DND-41 (cell line): ENCODE data around the gene TCF21.

Experiments
- ATAC-seq: fragments of 200-7000 bp; cut with Tn5 transposase; 3 replicates; pipeline ENCODE4 v1.9.1; 2021; ENCODE audit warnings: low read depth; ENCODE audit not compliant: insufficient read depth
- DNase-seq: peaks from one replicate; pipeline ENCODE4 v3.0.0-alpha.2; 2020
- H2AFZ ChIP-seq: 2 replicates; pipeline ENCODE4 v1.6.0; 2012; ENCODE audit warnings: low read depth, low read length
- H3K27ac ChIP-seq: 2 replicates; pipeline ENCODE4 v1.5.1; 2012; ENCODE audit warnings: low read length, inconsistent platforms
- H3K27me3 ChIP-seq: fragments of 200-600 bp; sonication (generic); 2 replicates; pipeline ENCODE4 v1.6.0; 2012; ENCODE audit warnings: low read length, mild to moderate bottlenecking, inconsistent platforms; ENCODE audit not compliant: insufficient read depth, poor library complexity
- H3K36me3 ChIP-seq: 2 replicates; pipeline ENCODE4 v1.5.1; 2012; ENCODE audit warnings: low read length, inconsistent platforms; ENCODE audit not compliant: insufficient read depth
- H3K4me1 ChIP-seq: 2 replicates; pipeline ENCODE4 v1.5.1; 2012; ENCODE audit warnings: mild to moderate bottlenecking, low read length; ENCODE audit not compliant: insufficient read depth
- H3K4me2 ChIP-seq: 2 replicates; pipeline ENCODE4 v1.6.0; 2012; ENCODE audit warnings: mild to moderate bottlenecking, moderate library complexity, low read length, inconsistent platforms; ENCODE audit not compliant: insufficient read depth
- H3K4me3 ChIP-seq, 2 experiments: fragments of 200-600 bp in 1 of 2; shearing (Covaris generic) in 1 of 2; 2 replicates each; pipeline ENCODE4 v1.5.1; 2012 to 2016; ENCODE audit warnings: inconsistent platforms in 2 of 2, low read length in 2 of 2, mild to moderate bottlenecking in 2 of 2, low read depth in 1 of 2, moderate library complexity in 1 of 2
- H3K79me2 ChIP-seq: 2 replicates; pipeline ENCODE4 v1.6.0; 2012; ENCODE audit warnings: low read length, inconsistent platforms; ENCODE audit not compliant: insufficient read depth
- H3K9ac ChIP-seq: 2 replicates; pipeline ENCODE4 v1.6.0; 2012; ENCODE audit warnings: low read depth, mild to moderate bottlenecking, inconsistent platforms, low read length, moderate library complexity
- H3K9me3 ChIP-seq: 2 replicates; pipeline ENCODE4 v1.5.1; 2012; ENCODE audit warnings: low read length, moderate library complexity, mild to moderate bottlenecking, inconsistent platforms; ENCODE audit not compliant: insufficient read depth, severe bottlenecking
- H4K20me1 ChIP-seq: 2 replicates; pipeline ENCODE4 v1.6.0; 2012; ENCODE audit warnings: low read length; ENCODE audit not compliant: insufficient read depth
- EZH2 ChIP-seq: IDR thresholded peaks from 3 replicates; pipeline ENCODE4 v1.6.1; 2012; ENCODE audit warnings: borderline replicate concordance, low read depth, mild to moderate bottlenecking, moderate library complexity, low read length, inconsistent platforms; ENCODE audit not compliant: severe bottlenecking
- TF ChIP-seq, protein P1 (sequence below): IDR thresholded peaks from 2 replicates; pipeline ENCODE4 v1.5.1; 2012; ENCODE audit warnings: borderline replicate concordance, low read length, moderate library complexity, mild to moderate bottlenecking; ENCODE audit not compliant: poor library complexity, severe bottlenecking; ENCODE audit errors: extremely low read depth

The TCF21 gene

DNA sequence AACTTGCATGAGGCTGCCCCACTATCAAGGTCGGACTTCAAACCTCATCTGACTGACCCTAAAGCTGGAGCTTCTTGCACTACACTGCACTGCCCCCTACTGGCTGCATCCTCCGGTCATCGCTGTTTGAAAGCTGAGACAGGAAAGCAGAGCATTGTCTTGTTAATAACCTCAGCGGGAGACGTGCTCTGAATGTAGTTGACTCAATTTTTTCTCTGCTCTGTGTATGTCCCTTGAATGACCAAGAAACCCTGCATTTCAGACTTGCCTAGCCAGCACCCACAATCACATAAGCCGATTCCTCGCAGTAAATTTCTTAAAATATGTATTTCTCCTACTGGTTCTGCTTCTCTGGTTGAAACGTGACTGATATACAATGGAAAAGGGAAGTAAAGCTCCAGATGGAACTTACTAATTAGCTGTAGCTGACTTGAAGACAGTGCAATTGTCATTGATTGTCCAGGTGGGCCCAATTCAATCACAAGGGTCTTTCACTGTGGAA, 27.8 kb downstream of the TCF21 start:
- no peaks in the 10 kb centered on the region for H3K9me3 ChIP-seq
- no peak overlapping the region for H3K4me3 ChIP-seq
- DNase-seq (peak; percentile 63), ATAC-seq (peak; percentile 67)
- H3K9ac ChIP-seq, result no peak overlapping the region
- H4K20me1 ChIP-seq, result no peaks in the 10 kb centered on the region
- H2AFZ ChIP-seq, result no peak overlapping the region
- no peak overlapping the region for H3K27ac ChIP-seq
- TF ChIP-seq, protein P1, sequence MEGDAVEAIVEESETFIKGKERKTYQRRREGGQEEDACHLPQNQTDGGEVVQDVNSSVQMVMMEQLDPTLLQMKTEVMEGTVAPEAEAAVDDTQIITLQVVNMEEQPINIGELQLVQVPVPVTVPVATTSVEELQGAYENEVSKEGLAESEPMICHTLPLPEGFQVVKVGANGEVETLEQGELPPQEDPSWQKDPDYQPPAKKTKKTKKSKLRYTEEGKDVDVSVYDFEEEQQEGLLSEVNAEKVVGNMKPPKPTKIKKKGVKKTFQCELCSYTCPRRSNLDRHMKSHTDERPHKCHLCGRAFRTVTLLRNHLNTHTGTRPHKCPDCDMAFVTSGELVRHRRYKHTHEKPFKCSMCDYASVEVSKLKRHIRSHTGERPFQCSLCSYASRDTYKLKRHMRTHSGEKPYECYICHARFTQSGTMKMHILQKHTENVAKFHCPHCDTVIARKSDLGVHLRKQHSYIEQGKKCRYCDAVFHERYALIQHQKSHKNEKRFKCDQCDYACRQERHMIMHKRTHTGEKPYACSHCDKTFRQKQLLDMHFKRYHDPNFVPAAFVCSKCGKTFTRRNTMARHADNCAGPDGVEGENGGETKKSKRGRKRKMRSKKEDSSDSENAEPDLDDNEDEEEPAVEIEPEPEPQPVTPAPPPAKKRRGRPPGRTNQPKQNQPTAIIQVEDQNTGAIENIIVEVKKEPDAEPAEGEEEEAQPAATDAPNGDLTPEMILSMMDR, result peak; percentile 91
- no peak for TF ChIP-seq EZH2
- peaks cover 6% of the 10 kb centered on the region for H3K27me3 ChIP-seq
- no peaks in the 10 kb centered on the region for H3K36me3 ChIP-seq
- no peaks in the 10 kb centered on the region for H3K79me2 ChIP-seq
- H3K4me1 ChIP-seq, result no peaks in the 10 kb centered on the region
- no peak overlapping the region for H3K4me2 ChIP-seq

DNA sequence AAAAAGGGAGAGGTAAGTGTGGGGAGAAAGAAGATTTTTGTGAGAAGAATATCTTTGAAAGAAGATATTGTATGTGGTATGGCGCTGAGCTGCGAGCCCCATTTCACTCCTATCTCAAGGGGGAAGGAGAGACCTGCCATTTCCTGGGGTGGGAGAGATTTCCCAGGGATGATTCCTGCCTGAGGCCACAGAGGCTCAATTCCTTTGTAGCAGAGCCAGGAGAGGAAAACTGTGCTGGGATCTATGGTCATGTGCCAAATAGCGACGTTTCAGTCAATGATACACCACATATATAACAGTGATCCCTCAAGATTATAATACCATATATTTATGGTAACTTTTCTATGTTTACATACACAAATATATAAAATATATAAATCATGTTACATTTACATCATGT, 28.9 kb downstream of the TCF21 start:
- Histone ChIP-seq H3K36me3 (no peaks in the 10 kb centered on the region), H3K4me3 (no peak overlapping the region), H3K4me1 (no peaks in the 10 kb centered on the region), H3K27ac (no peak overlapping the region), H3K27me3 (peaks cover 3% of the 10 kb centered on the region), H3K9me3 (no peaks in the 10 kb centered on the region), H4K20me1 (no peaks in the 10 kb centered on the region), H2AFZ (no peak overlapping the region), H3K79me2 (no peaks in the 10 kb centered on the region), H3K4me2 (no peak overlapping the region), H3K9ac (no peak overlapping the region)
- DNase-seq (no peak), ATAC-seq (no peak)
- TF ChIP-seq, protein P1, result no peak
- no peak for TF ChIP-seq EZH2

DNA sequence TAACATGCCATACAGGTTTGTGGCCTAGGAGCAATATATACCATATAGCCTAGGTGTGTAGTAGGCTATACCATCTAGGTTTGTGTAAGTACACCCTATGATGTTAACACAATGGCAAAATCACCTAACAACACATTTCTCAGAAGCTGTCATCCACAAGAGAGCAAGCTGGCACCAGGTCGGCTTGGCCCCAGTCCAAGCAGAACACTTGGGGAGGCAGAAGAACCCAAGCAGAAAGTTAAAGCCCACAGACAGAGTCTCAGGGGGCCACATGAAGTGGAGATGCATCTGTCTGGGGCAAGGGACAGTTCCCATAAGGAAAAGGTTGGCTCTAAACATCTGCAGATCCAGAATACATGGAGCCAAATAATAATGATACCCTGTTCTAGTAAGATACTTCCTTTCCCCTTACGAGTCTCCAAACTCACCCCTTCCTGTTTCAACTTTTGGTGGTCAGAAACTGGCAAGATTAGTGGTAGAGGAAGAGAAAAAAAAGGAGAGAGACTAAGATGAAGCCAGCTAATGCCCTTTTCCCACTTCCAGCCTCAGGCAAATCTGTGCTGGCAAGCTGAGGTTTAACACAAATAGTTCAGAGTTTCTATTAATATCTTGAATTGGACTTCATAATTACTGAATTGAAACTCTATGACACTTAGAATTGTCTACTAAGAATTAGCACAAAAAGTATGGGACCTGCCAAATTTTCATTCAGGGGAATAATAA, 29.5 kb downstream of the TCF21 start:
- no peak overlapping the region for H3K4me2 ChIP-seq
- H3K9ac ChIP-seq, result no peak overlapping the region
- no peak overlapping the region for H2AFZ ChIP-seq
- TF ChIP-seq, protein P1, result no peak
- TF ChIP-seq EZH2, result no peak
- H3K9me3 ChIP-seq, result no peaks in the 10 kb centered on the region
- H4K20me1 ChIP-seq, result no peaks in the 10 kb centered on the region
- ATAC-seq (no peak), DNase-seq (no peak)
- H3K27ac ChIP-seq, result no peak overlapping the region
- H3K36me3 ChIP-seq, result no peaks in the 10 kb centered on the region
- H3K4me3 ChIP-seq, result no peak overlapping the region
- H3K79me2 ChIP-seq, result no peaks in the 10 kb centered on the region
- H3K27me3 ChIP-seq, result peaks cover 3% of the 10 kb centered on the region
- H3K4me1 ChIP-seq, result no peaks in the 10 kb centered on the region
